ENCODE data around the gene CLCN1.
"Not testable (repeated sequence)": the region's sequence is repeated elsewhere in the genome, so short reads cannot be mapped to it uniquely, and the experiment has no call there.

CLCN1 gene

DNA sequence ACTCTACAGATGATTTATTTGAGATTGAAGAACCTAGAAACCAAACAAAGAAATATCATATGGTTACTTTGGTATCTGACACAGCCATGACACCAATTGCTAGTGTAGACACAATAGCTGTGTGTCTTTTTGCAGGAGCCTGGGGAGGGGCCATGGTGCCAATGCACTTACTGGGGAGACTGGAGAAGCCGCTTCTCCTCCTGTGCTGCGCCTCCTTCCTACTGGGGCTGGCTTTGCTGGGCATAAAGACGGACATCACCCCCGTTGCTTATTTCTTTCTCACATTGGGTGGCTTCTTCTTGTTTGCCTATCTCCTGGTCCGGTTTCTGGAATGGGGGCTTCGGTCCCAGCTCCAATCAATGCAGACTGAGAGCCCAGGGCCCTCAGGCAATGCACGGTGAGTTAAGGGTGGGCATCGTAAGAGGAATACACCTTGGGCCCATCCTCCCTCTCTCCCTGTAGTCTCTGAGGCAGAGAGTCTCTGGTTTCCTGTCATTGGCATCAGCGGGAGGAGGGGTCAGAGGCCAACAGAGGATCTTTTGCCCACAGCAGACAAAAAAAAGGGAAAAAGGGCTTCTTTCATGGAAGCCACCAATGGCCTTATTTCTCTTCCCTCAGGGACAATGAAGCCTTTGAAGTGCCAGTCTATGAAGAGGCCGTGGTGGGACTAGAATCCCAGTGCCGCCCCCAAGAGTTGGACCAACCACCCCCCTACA, 29.9 kb upstream of the CLCN1 start:
- no peak for DNase-seq (ENCODE audit: low read depth)
- TF ChIP-seq, protein P1, sequence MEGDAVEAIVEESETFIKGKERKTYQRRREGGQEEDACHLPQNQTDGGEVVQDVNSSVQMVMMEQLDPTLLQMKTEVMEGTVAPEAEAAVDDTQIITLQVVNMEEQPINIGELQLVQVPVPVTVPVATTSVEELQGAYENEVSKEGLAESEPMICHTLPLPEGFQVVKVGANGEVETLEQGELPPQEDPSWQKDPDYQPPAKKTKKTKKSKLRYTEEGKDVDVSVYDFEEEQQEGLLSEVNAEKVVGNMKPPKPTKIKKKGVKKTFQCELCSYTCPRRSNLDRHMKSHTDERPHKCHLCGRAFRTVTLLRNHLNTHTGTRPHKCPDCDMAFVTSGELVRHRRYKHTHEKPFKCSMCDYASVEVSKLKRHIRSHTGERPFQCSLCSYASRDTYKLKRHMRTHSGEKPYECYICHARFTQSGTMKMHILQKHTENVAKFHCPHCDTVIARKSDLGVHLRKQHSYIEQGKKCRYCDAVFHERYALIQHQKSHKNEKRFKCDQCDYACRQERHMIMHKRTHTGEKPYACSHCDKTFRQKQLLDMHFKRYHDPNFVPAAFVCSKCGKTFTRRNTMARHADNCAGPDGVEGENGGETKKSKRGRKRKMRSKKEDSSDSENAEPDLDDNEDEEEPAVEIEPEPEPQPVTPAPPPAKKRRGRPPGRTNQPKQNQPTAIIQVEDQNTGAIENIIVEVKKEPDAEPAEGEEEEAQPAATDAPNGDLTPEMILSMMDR (IDR thresholded peaks at IDR 0.05; ENCODE audit: insufficient read depth, low read depth, low read length, missing control alignments): no peak

DNA sequence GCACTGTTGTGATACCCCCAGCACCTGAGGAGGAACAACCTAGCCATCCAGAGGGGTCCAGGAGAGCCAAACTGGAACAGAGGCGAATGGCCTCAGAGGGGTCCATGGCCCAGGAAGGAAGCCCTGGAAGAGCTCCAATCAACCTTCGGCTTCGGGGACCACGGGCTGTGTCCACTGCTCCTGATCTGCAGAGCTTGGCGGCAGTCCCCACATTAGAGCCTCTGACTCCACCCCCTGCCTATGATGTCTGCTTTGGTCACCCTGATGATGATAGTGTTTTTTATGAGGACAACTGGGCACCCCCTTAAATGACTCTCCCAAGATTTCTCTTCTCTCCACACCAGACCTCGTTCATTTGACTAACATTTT, 29.4 kb upstream of the CLCN1 start:
- TF ChIP-seq, protein P1 (IDR thresholded peaks at IDR 0.05; ENCODE audit: insufficient read depth, low read depth, low read length, missing control alignments): no peak
- DNase-seq (ENCODE audit: low read depth): no peak
- H3K4me3 ChIP-seq (ENCODE audit: low read depth, low read length): no peak overlapping the region

More for the DNA sequence above, 29.9 kb upstream of the CLCN1 start:
- H3K4me3 ChIP-seq (ENCODE audit: low read depth, low read length): no peak overlapping the region

DNA sequence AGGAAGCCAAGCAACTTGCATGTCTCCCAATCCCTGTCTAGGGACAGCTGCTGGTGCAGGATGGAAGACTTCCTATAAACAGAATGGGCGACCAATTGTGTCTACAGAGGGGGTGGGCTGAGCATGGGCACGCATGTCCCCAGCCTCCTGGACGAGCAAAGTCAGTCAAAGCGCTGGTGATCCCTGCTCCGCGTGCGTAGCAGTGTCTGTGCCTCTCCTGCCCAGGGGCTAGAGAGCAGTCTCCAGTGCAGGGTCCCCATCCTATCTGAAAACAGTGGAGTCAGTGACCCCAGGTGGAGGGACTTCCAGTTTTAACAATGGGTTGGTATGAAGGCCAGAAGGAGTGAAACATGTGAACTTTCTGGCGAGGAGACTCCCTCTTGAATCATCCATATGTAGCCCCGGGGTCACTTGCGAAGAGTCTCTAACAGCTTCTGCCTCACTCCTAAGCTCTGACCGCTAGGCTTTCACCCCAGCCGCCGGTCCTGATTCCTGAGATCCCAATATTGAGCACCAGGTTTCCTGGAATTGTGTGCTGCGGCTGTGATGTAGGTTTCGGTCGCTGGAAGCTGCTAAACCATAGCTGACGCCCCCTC, 28.5 kb upstream of the CLCN1 start:
- peak overlapping the region; percentile 78 for H3K4me3 ChIP-seq (ENCODE audit: low read depth, low read length)
- no peak for DNase-seq (ENCODE audit: low read depth)

DNA sequence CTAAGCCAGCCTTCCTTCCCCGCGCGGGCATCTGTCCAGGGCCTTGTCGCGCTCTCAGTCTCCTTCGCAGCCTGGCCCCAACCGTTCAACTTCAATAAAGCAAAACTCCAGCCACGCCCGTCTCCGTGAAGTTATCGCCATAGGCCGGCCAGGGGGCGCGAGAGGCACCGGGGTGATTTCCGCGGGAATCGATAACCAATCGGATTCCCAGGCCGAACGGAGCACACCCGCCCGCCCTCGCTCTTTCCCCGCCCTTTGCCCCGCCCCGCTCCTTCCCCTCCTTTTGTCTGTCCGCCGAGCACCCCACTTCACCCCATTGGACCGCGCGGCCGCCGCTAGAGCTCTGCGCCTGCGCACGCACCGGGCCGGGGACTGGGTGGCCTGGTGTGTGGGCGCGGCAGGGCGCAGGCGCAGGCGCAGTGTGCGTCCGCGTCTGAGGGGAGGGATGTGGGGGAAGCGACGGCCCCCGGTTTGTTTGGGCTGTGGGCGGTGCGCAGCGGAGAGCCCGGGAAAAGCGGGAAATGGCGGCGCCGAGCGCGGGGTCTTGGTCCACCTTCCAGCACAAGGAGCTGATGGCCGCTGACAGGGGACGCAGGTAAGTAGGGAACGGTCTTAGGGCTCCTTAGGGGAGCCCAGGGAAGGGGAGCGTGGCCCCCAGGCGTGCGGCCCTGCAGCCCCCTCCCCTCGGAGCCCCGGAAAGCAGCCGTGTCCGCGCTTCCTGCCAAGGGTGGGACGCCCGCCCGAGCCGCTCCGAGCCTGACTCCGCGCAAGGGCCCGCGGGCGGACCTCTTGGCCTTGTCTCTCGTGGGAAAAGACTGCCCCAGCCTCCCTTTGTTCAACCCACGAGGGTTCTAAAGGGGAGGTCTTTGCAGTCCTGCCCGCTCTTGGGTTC, 27.7 kb upstream of the CLCN1 start, which contains the start of gene CASP2:
Gene CASP2, plus strand, starts transcription at position 417 of the 892 bp plus-strand sequence. Its CDS starts 105 bp downstream, at position 522.
- peak; percentile 99 for DNase-seq (ENCODE audit: low read depth)
- peak within 1 kb of the TSS; percentile 78 for H3K4me3 ChIP-seq (ENCODE audit: low read depth, low read length)
- TF ChIP-seq, protein P1 (IDR thresholded peaks at IDR 0.05; ENCODE audit: insufficient read depth, low read depth, low read length, missing control alignments): peak; percentile 13

More for the DNA sequence above, 28.5 kb upstream of the CLCN1 start:
- TF ChIP-seq, protein P1 (IDR thresholded peaks at IDR 0.05; ENCODE audit: insufficient read depth, low read depth, low read length, missing control alignments): no peak

DNA sequence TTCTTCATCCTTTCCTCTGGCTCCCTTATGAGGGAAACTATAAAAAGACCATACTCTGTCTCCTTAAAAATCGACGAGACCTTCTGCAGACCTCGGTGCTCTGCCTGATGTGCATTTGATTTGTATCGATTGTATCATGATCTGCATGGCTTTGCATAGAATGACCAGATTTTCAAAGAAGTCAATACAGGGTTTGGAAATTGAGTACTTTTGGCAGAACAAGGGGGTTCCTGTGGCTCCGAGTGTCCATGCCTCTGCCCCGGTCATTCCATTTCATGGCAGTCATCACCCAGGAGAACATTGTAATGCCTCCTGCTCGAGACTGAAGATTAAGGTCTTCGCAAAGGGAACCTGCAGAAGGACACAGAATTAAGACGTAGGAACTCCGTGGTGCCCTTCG, 27.1 kb upstream of the CLCN1 start:
- peak; percentile 12 for DNase-seq (ENCODE audit: low read depth)
- TF ChIP-seq, protein P1 (IDR thresholded peaks at IDR 0.05; ENCODE audit: insufficient read depth, low read depth, low read length, missing control alignments): no peak
- H3K4me3 ChIP-seq (ENCODE audit: low read depth, low read length): peak overlapping the region; percentile 78

DNA sequence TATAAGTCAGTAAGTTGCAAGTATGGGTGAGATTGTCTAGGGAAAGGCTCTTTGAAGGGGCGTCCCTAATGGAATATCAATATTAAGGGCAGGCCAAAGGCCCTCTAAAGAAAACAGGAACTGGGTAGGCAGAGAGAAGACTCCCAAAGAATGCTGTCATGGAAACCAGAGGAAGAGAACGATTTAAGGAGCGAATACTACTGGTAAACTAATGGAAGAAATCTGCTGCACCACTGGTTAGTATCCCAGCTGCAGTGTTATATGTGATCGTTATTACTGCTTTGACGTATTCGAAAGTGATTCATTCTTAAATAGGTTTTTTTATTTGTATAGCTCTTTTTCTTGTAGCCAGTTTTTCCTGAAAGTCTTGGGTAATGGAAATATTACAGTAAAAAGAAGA, 26.5 kb upstream of the CLCN1 start:
- H3K4me3 ChIP-seq (ENCODE audit: low read depth, low read length): peak overlapping the region; percentile 78
- DNase-seq (ENCODE audit: low read depth): no peak
- TF ChIP-seq, protein P1 (IDR thresholded peaks at IDR 0.05; ENCODE audit: insufficient read depth, low read depth, low read length, missing control alignments): no peak

DNA sequence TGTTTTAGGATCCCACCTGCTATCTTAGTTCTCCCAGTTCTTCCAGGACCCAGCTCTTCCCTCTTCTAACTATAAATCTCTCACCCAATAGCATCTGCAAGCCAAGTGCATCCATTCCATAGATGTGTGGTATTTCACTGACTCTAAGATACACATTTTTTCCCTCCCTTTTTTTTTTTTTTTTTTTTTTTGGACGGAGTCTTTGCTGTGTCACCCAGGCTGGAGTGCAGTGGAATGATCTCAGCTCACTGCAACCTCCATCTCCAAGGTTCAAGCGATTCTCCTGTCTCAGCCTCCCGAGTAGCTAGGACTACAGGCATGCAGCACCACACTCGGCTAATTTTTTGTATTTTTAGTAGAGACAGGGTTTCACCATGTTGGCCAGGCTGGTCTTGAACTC, 26.0 kb upstream of the CLCN1 start:
- not testable (repeated sequence) for DNase-seq (ENCODE audit: low read depth)
- H3K4me3 ChIP-seq (ENCODE audit: low read depth, low read length): peak overlapping the region; percentile 78
